Measurements from ENCODE around the gene CNST. TPM values are rescaled to one million over a fixed set of nuclear protein-coding genes. Genes with fewer than 3 reads are reported as not detected.

The CNST gene
- total and polyA plus RNA-seq, 9 of the 15 experiments (the other 6 are each of a cell fraction or from before 2014, with no cell fraction given) = 17.0 to 55.3 (median 30.8) TPM

DNA sequence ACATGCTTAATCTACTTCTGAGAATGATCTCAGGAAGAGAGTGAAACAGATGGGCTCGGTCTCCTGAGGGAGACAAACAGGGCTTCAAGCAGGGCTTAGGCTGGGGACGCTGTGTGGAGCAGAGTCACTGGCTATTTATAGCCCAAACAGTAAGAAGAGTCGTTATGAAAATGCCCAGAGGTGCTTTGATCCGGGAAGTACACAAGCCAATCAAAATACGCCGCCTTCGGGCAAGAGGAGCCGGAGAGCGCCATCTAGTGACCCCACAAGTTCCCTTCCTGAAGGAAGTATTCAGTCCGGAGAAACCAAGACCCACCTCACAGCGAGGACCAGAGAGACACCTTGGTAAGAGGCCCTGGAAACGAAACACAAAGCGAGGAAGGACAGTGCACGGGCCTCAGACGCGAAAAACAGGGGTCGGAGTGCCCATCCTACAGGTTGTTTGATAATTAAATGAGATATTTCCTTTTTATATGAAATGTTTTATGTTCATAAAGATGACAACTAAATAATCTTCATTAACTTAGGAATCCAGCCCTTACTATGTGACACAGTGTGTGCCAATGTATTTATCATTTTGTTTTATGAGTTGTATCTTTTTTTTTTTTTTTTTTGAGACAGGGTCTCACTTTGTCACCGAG, 133.0 kb downstream of the CNST start (continued):
- TF ChIP-seq PTBP1 (IDR thresholded peaks at IDR 0.05; ENCODE audit: low read depth, low read length) = no peak
- TF ChIP-seq ZC3H4 (CRISPR knock-in tag; IDR thresholded peaks at IDR 0.05; ENCODE audit: borderline replicate concordance) = no peak
- TF ChIP-seq NR0B1 (IDR thresholded peaks at IDR 0.05; ENCODE audit: partially characterized antibody) = no peak
- TF ChIP-seq, protein P1, sequence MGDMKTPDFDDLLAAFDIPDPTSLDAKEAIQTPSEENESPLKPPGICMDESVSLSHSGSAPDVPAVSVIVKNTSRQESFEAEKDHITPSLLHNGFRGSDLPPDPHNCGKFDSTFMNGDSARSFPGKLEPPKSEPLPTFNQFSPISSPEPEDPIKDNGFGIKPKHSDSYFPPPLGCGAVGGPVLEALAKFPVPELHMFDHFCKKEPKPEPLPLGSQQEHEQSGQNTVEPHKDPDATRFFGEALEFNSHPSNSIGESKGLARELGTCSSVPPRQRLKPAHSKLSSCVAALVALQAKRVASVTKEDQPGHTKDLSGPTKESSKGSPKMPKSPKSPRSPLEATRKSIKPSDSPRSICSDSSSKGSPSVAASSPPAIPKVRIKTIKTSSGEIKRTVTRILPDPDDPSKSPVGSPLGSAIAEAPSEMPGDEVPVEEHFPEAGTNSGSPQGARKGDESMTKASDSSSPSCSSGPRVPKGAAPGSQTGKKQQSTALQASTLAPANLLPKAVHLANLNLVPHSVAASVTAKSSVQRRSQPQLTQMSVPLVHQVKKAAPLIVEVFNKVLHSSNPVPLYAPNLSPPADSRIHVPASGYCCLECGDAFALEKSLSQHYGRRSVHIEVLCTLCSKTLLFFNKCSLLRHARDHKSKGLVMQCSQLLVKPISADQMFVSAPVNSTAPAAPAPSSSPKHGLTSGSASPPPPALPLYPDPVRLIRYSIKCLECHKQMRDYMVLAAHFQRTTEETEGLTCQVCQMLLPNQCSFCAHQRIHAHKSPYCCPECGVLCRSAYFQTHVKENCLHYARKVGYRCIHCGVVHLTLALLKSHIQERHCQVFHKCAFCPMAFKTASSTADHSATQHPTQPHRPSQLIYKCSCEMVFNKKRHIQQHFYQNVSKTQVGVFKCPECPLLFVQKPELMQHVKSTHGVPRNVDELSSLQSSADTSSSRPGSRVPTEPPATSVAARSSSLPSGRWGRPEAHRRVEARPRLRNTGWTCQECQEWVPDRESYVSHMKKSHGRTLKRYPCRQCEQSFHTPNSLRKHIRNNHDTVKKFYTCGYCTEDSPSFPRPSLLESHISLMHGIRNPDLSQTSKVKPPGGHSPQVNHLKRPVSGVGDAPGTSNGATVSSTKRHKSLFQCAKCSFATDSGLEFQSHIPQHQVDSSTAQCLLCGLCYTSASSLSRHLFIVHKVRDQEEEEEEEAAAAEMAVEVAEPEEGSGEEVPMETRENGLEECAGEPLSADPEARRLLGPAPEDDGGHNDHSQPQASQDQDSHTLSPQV (IDR thresholded peaks at IDR 0.05) = no peak
- TF ChIP-seq FOXA3 (CRISPR knock-in tag; conservative IDR thresholded peaks at IDR 0.05 in 1 of 2, IDR thresholded peaks at IDR 0.05 in 1 of 2) = peak in 1 of 2 experiments; percentile 40; a peak in 1 of 4 replicates
- TF ChIP-seq ZNF408 (CRISPR knock-in tag; IDR thresholded peaks at IDR 0.05; ENCODE audit: low read depth) = no peak
- peak; percentile 63; the same call in 1 of the 2 replicates for TF ChIP-seq ELF1 (tag; IDR thresholded peaks at IDR 0.05)
- TF ChIP-seq PREB (CRISPR knock-in tag; IDR thresholded peaks at IDR 0.05) = no peak
- TF ChIP-seq TEAD1 (CRISPR knock-in tag; IDR thresholded peaks at IDR 0.05) = no peak
- peak; percentile 35; the same call in 1 of the 2 replicates for TF ChIP-seq LEF1 (IDR thresholded peaks at IDR 0.05)
- TF ChIP-seq EWSR1 (IDR thresholded peaks at IDR 0.05; ENCODE audit: borderline replicate concordance, low read depth, partially characterized antibody) = no peak
- TF ChIP-seq ESRRA (IDR thresholded peaks at IDR 0.05; ENCODE audit: borderline replicate concordance, low read depth) = no peak
- TF ChIP-seq ZNF644 (tag; IDR thresholded peaks at IDR 0.05; ENCODE audit: low read depth) = no peak
- peak in 1 of 2 experiments; percentile 44 for TF ChIP-seq E2F6 (IDR thresholded peaks at IDR 0.05; ENCODE audit: borderline replicate concordance in 1 of 2, extremely low read depth in 1 of 2, insufficient read depth in 1 of 2, insufficient read length in 1 of 2, low read depth in 1 of 2, low read length in 1 of 2, poor library complexity in 1 of 2, severe bottlenecking in 1 of 2)
- no peak for TF ChIP-seq ZBTB2 (IDR thresholded peaks at IDR 0.05)
- no peak for TF ChIP-seq ZNF282 (CRISPR knock-in tag; IDR thresholded peaks at IDR 0.05)
- no peak for TF ChIP-seq HCFC1 (IDR thresholded peaks at IDR 0.05; ENCODE audit: low read depth, low read length)

Measured in K562 (cell line).